GM12874 (cell line): ENCODE data around the gene RBBP8NL.

ENCODE experiments used
- TF ChIP-seq, protein P1 (sequence below): IDR thresholded peaks from 2 replicates; pipeline ENCODE4 v1.5.1; 2011; ENCODE audit warnings: low read depth, mild to moderate bottlenecking, control low read depth, low read length, moderate library complexity; ENCODE audit not compliant: insufficient read depth

Gene RBBP8NL, protein sequence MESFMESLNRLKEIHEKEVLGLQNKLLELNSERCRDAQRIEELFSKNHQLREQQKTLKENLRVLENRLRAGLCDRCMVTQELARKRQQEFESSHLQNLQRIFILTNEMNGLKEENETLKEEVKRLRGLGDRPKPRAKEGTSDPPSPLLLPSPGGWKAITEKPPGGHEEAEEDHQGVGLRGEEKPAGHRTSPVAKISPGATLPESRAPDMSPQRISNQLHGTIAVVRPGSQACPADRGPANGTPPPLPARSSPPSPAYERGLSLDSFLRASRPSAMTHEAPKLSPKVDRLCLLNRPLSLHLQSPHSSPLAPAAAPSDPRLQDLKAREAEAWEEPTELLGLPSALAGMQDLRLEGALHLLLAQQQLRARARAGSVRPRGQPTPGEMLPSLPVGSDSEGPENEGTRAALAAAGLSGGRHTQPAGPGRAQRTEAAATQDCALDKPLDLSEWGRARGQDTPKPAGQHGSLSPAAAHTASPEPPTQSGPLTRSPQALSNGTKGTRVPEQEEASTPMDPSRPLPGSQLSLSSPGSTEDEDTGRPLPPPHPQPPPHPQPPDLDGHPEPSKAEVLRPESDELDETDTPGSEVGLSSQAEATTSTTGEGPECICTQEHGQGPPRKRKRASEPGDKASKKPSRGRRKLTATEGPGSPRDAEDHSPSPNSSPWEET

DNA sequence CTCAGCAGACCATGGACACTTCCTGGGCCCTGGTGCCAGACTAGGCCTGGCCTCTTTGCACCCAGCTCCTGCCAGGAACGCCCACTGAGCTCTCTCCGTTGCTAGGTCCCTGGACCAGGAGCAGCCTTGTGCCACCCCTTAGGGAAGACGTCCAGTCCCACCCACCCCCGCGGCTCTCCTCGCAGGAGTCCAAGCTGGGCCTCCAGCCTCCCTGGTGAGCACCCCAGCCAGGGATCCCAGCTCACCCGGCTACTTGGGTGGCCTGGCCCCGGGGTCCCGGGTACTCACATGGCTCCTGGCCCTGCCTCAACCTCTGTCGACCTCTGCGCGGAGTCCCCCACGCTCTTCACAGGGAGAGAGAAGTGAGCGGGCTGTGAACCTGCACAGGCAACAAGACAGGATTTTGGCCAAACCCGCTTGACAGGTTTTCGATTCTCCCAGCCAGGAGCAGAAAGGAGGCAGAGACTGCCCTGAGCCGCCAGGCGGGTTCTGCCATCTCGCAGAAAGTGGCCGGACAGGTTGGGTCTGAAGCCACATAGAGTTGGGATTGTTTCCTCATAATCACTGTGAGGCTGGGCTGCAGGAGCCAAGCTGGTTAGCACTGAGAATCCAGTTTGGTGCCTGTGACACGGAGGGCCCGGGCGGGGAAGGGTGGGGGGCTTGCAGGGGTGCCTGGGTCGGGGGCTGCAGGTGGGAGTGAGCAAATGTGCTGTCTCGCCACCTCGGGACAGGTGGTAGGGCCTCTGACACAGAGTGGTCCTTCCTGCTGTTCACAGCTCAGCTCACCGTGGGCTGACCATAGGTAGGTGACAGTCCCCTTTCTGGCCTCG is at the start of gene RBBP8NL:
TSS of gene RBBP8NL (minus strand) at position 368 of the 830 bp plus-strand sequence. CDS start 7,892 bp downstream, outside the sequence.
- TF ChIP-seq, protein P1, sequence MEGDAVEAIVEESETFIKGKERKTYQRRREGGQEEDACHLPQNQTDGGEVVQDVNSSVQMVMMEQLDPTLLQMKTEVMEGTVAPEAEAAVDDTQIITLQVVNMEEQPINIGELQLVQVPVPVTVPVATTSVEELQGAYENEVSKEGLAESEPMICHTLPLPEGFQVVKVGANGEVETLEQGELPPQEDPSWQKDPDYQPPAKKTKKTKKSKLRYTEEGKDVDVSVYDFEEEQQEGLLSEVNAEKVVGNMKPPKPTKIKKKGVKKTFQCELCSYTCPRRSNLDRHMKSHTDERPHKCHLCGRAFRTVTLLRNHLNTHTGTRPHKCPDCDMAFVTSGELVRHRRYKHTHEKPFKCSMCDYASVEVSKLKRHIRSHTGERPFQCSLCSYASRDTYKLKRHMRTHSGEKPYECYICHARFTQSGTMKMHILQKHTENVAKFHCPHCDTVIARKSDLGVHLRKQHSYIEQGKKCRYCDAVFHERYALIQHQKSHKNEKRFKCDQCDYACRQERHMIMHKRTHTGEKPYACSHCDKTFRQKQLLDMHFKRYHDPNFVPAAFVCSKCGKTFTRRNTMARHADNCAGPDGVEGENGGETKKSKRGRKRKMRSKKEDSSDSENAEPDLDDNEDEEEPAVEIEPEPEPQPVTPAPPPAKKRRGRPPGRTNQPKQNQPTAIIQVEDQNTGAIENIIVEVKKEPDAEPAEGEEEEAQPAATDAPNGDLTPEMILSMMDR, result no peak

DNA sequence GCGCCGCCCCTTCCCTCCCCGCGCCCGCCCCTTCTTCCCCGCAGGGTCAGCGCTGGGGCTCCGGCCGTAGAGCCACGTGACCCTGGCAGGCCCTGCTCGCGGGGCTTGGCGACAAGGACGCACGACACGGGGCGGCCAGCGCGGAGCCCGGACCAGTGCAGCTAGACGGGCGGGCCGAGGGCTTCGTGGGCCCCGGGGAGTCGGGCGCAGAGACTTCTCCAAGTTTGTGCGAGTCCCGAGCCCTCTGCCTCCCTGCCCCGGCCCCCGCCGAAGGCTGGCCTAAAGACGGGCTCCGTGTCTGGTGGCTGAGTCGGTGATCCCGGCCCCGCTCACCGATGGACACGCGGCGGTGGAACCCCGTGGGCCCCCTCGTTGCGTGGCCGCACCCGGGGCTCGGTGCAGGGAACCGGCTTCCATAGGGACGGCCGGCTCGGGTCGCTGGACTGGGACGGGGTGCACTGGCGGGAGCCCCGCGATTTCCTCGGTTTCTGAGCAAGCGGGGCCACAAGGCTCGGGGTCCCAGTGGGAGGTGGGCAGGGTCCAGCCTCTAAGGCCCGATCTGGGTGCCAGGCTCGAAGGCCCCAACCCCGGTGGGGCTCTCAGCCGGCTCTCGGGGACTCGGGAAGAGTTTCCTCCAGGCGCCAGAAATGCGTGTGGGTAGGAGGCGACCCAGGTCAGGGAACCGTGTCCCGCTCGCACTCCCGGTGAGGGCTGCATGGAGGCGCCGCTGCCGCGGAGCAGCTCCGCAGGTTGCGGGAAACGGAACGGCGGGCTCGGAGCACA is 48.9 kb upstream of the RBBP8NL start:
- TF ChIP-seq, protein P1, result no peak

DNA sequence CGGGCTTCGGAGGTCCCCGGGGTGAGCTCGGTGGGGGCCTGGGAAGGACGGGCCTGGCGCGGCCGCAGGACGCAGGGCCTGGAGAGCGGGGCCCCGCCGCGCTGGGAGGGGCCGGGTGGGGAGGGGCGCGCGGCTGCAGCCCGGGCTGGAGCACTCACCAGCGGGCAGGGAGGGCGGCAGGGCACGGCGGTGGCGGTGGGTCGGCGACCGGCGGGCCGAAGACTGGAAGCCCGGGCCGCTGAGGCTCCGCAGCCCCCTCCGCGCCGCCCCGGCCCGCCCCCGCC is 48.4 kb upstream of the RBBP8NL start, which contains the start of gene GATA5:
TSS of gene GATA5 (minus strand) at position 224 of the 284 bp plus-strand sequence. CDS start 474 bp downstream, outside the sequence.
- TF ChIP-seq, protein P1, result no peak

DNA sequence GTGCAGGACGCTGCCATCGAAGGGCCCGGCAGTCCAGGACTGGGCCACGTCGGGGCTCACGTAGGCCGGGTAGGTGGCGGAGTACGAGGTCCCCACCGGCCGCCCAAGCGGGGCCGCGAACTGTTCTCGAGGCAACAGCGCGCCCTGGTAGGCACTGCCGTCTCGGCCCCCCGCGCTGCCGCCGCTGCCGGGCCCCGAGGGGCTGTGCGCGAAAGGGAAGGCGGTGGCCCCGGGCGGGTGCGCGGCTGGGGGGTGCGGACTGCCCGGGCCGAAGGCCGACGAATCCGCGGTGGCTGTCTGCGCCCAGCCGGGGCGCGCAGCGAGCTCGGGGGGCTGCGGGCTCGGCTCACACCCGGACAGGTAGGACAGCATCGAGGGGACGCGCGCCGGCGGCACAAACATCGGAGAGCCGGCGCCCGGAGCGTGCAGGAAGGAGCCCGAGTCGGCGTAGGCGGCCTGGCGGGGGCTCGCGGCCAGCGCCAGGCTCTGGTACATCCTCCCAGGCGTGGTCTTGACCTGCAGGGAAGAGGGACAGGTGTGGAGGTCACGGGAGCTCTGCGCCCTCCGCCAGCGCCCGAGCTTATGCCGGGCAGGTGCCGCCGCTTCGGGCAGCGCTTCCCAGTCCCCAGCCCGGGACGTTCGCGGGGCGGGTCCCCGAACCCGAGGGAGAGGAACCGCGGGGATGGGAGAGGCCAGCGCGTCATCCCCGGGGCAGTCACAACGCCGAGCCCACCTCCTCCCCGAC is 47.9 kb upstream of the RBBP8NL start:
- TF ChIP-seq, protein P1, result no peak

DNA sequence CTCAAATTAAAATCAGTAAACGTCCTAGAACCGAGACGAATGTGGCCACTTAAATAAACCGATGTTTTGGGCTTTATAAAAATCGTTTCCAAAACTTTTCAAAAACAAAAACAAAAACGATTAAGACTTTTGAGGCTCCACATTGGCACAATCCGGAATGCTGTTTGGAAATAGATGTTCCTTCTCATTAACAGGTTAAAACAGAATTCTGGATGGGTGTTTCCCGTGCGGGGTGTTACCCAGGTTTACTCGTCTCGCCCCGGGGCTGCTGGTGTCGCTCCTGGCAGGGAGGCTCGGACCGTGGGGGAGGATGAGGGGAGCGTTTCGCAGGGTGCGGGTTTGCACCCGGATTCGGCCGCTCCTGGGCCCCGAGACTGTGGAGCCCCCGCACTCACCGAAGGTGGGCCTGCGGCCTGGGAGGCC is 47.3 kb upstream of the RBBP8NL start:
- TF ChIP-seq, protein P1, result no peak

DNA sequence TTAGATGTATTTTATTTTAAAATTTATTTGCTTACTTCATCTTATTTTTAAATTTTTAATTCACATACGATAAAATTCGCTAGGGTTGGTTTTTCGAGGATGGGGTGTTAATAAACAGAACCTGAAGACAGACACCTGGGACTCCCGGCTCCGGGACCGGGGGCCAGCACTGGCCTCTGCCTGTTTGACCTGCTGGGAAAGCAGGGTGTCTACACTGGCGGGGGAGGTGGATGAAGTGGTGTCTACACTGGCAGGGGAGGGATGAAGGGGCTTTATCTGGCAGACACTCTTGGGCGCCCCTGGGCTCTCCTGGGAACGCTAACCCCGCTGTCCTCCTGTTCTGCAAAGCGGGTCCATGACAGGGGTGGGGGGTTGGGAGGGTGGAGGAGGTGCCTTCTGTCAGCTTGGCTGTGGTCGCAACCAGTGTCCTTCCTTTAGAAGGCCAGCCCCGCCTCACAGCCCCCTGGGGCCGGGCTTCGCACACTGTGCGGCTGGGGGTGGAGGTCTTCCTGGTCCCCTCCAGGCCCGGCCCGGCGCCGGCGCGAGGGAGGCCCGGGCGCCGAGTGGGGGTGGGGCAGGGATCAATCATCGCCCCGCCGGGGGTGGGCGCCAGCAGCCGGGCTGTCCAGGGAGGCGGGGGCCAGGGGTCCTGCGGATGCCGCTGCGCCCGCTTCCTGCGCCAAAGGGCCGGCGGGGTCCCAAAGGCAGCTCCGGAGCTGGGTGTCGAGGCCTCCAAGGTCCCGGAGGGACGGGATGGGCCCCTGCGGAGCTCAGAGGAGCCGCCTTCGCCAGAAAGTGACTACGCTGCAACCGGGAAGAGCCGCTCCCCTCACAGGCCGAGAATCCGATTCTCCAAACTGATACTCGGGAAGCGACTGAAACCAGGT is 46.6 kb upstream of the RBBP8NL start:
- TF ChIP-seq, protein P1, result no peak
